ENCODE results near the gene SH2D3A. TPM values are rescaled to one million over a fixed set of nuclear protein-coding genes. Genes with fewer than 3 reads are reported as not detected.

The SH2D3A gene
- total RNA-seq, 1 experiment from 2014 or later = 17.9 TPM

GRCh38 chr19:6777434-6777833, 10.2 kb upstream of the SH2D3A start:
- Histone ChIP-seq H2BK5ac (ENCODE audit: insufficient read length, low read length) (no peak overlapping the region), H3T11ph (ENCODE audit: low read length) (no peak overlapping the region), H4K91ac (ENCODE audit: insufficient read length, low read depth, low read length) (no peak overlapping the region), H2BK20ac (ENCODE audit: low read depth, low read length, poor library complexity, severe bottlenecking) (no peak overlapping the region), H2AK5ac (ENCODE audit: insufficient read length, low read length) (no peak overlapping the region), H3K79me1 (ENCODE audit: insufficient read depth, low read depth, low read length, poor library complexity, severe bottlenecking) (no peaks in the 10 kb centered on the region), H3K56ac (ENCODE audit: insufficient read length, low read depth, low read length) (no peak overlapping the region), H3K4ac (ENCODE audit: low read depth, low read length) (no peak overlapping the region), H3K18ac (ENCODE audit: insufficient read length, low read depth, low read length) (no peak overlapping the region), H2BK15ac (ENCODE audit: low read depth, low read length) (no peak overlapping the region), H3K27me3 (ENCODE audit: insufficient read depth, low read length) (no peaks in the 10 kb centered on the region), H3K23ac (ENCODE audit: insufficient read length, low read depth, low read length) (no peak overlapping the region), H2AFZ (ENCODE audit: low read length) (no peak overlapping the region), H4K20me1 (ENCODE audit: control insufficient read depth, insufficient read depth, insufficient read length) (no peaks in the 10 kb centered on the region), H3K9ac (ENCODE audit: extremely low read depth, insufficient read length, low read length) (no peak overlapping the region), H2BK12ac (ENCODE audit: insufficient read length, low read depth, low read length) (no peak overlapping the region), H3K79me2 (ENCODE audit: insufficient read depth, low read length) (no peaks in the 10 kb centered on the region), H3K14ac (ENCODE audit: insufficient read depth, low read length) (no peak overlapping the region), H4K5ac (ENCODE audit: insufficient read length, low read depth, low read length) (no peak overlapping the region), H4K8ac (replicated peaks; ENCODE audit: insufficient read length, low read depth, low read length) (no peak overlapping the region), H3K27ac (ENCODE audit: insufficient read length, low read depth, low read length) (no peak overlapping the region), H3K23me2 (ENCODE audit: insufficient read length, low read depth, low read length, poor library complexity, severe bottlenecking) (no peaks in the 10 kb centered on the region), H2BK120ac (ENCODE audit: low read depth, low read length, poor library complexity, severe bottlenecking) (no peak overlapping the region), H3K9me3 (ENCODE audit: control insufficient read depth, low read depth, low read length) (no peaks in the 10 kb centered on the region), H3K4me1 (ENCODE audit: insufficient read depth, low read length) (no peaks in the 10 kb centered on the region), H3K4me2 (ENCODE audit: insufficient read depth, insufficient read length, low read length) (no peak overlapping the region)
- Mint-ChIP-seq H3K27ac (no peak overlapping the region), H3K27me3 (ENCODE audit: low read depth) (peaks cover 6% of the 10 kb centered on the region), H3K9me3 (peaks cover 3 to 40% of the 10 kb centered on the region in 2 experiments; a peak in 4 of 5 replicates), H3K4me1 (peaks cover 4% of the 10 kb centered on the region in 2 experiments; a peak in 2 of 4 replicates), H3K36me3 (ENCODE audit: insufficient read depth in 1 of 3, low read depth in 3 of 3) (no peaks in the 10 kb centered on the region), H3K4me3 (no peak overlapping the region; a peak in 1 of 5 replicates)
- no peak for DNase-seq
- WGBS (ENCODE audit: extremely low coverage, insufficient read length, low lambda C conversion rate) = no CpG with 5 or more reads among the region's 2 CpGs
- TF ChIP-seq CTCF (conservative IDR thresholded peaks at IDR 0.05) = no peak
